Activated CD8-positive, alpha-beta T cell treated with anti-CD3 and anti-CD28 coated beads, Interleukin-2, amount 10 ng/mL, durations not matched to agents 7 days and 5 days (primary cell): Measurements from ENCODE around the gene KCNJ5. TPM values are rescaled to one million over a fixed set of nuclear protein-coding genes. Genes with fewer than 3 reads are reported as not detected.

Source experiments
- ATAC-seq: fragments of 150-1000 bp; cut with Tn5 transposase; one replicate; pipeline ENCODE4 v1.10.0; 2021; ENCODE audit warnings: moderate library complexity
- CTCF ChIA-PET: fragments of 350-600 bp; sonication (Branson Sonifier 250); formaldehyde crosslinking; loops from one replicate; lab custom pipeline; 2021; ENCODE audit warnings: antibody characterized with exemption; lab: Charles Lee
- POLR2A ChIA-PET: fragments of 350-600 bp; sonication (Branson Sonifier 250); formaldehyde crosslinking; loops from one replicate; lab custom pipeline; 2021; ENCODE audit warnings: antibody characterized with exemption; lab: Charles Lee
- DNase-seq: peaks from one replicate; pipeline ENCODE4 v3.0.0-alpha.2; 2020
- H3K27ac Mint-ChIP-seq: one replicate; pipeline ENCODE4 v1.8.0; 2021; ENCODE audit warnings: mild to moderate bottlenecking, mixed read lengths
- H3K27me3 Mint-ChIP-seq: one replicate; pipeline ENCODE4 v1.8.0; 2021; ENCODE audit warnings: low read depth, mixed read lengths
- H3K36me3 Mint-ChIP-seq: one replicate; pipeline ENCODE4 v1.8.0; 2021; ENCODE audit warnings: low read depth, mixed read lengths
- H3K4me1 Mint-ChIP-seq: one replicate; pipeline ENCODE4 v1.8.0; 2021; ENCODE audit warnings: low read depth, mixed read lengths
- H3K4me3 Mint-ChIP-seq: one replicate; pipeline ENCODE4 v1.8.0; 2021; ENCODE audit warnings: mild to moderate bottlenecking, mixed read lengths
- H3K9me3 Mint-ChIP-seq: one replicate; pipeline ENCODE4 v1.8.0; 2022; ENCODE audit warnings: mixed read lengths; ENCODE audit not compliant: insufficient read depth
- total RNA-seq, 2 experiments: library from RNA; stranded (reverse); gene quantifications; one replicate each; pipeline ENCODE4 v1.2.3, GENCODE V29; 2021

KCNJ5 gene
- total RNA-seq, 2 experiments from 2014 or later = not detected

GRCh38 chr11:128927683-128928336 is 36.7 kb downstream of the KCNJ5 start:
- ATAC-seq = no peak
- Mint-ChIP-seq H3K9me3 (no peaks in the 10 kb centered on the region), H3K27ac (no peak overlapping the region), H3K36me3 (no peaks in the 10 kb centered on the region), H3K4me3 (no peak overlapping the region), H3K27me3 (peaks cover 2% of the 10 kb centered on the region), H3K4me1 (peaks cover 8% of the 10 kb centered on the region)
- DNase-seq = no peak
- ChIA-PET CTCF (interaction anchor here (0.7 to 1.9 kb wide), 5 partner anchors 21 to 79 kb away, joined by 3 to 7 read pairs (median 4); no protein-coding TSS in a partner anchor), POLR2A (interaction anchor here (1.4 kb wide), 1 partner anchor 9 kb away, joined by 3 read pairs; no protein-coding TSS in a partner anchor)

GRCh38 chr11:128928400-128928799 is 37.2 kb downstream of the KCNJ5 start:
- peaks cover 2% of the 10 kb centered on the region for H3K27me3 Mint-ChIP-seq
- H3K9me3 Mint-ChIP-seq = no peaks in the 10 kb centered on the region
- peaks cover 8% of the 10 kb centered on the region for H3K4me1 Mint-ChIP-seq
- H3K36me3 Mint-ChIP-seq = no peaks in the 10 kb centered on the region
- peak overlapping the region; percentile 1 for H3K27ac Mint-ChIP-seq
- H3K4me3 Mint-ChIP-seq = no peak overlapping the region
- POLR2A ChIA-PET = interaction anchor here (1.4 kb wide), 1 partner anchor 10 kb away, joined by 3 read pairs; no protein-coding TSS in a partner anchor
- CTCF ChIA-PET = interaction anchor here (0.7 to 1.9 kb wide), 6 partner anchors 20 to 79 kb away, joined by 3 to 7 read pairs (median 4); no protein-coding TSS in a partner anchor
- DNase-seq (peak; percentile 39), ATAC-seq (peak; percentile 29)

- DNase-seq (no peak), ATAC-seq (no peak)
- Mint-ChIP-seq H3K4me1 (peaks cover 8% of the 10 kb centered on the region), H3K27me3 (peaks cover 2% of the 10 kb centered on the region), H3K9me3 (no peaks in the 10 kb centered on the region), H3K36me3 (no peaks in the 10 kb centered on the region), H3K27ac (no peak overlapping the region), H3K4me3 (no peak overlapping the region)
- ChIA-PET POLR2A (interaction anchor here (0.9 kb wide), 1 partner anchor 10 kb away, joined by 3 read pairs; no protein-coding TSS in a partner anchor), CTCF (interaction anchor here (0.7 to 1.9 kb wide), 4 partner anchors 19 to 44 kb away, joined by 3 to 7 read pairs (median 4); no protein-coding TSS in a partner anchor)
Measured at GRCh38 chr11:128929468-128929867, 38.3 kb downstream of the KCNJ5 start.

- H3K27ac Mint-ChIP-seq = no peak overlapping the region
- ChIA-PET POLR2A (interaction anchor here (0.9 kb wide), 1 partner anchor 11 kb away, joined by 3 read pairs; no protein-coding TSS in a partner anchor), CTCF (interaction anchor here (0.7 to 1.1 kb wide), 2 partner anchors 27 to 45 kb away, joined by 3 read pairs; no protein-coding TSS in a partner anchor)
- peaks cover 8% of the 10 kb centered on the region for H3K4me1 Mint-ChIP-seq
- DNase-seq = no peak
- H3K4me3 Mint-ChIP-seq = no peak overlapping the region
- peaks cover 2% of the 10 kb centered on the region for H3K27me3 Mint-ChIP-seq
- ATAC-seq = no peak
- H3K36me3 Mint-ChIP-seq = no peaks in the 10 kb centered on the region
- H3K9me3 Mint-ChIP-seq = no peaks in the 10 kb centered on the region
Measured at GRCh38 chr11:128929991-128930390, 38.8 kb downstream of the KCNJ5 start.

- ChIA-PET CTCF (no interaction called here), POLR2A (no interaction called here)
- Mint-ChIP-seq H3K4me3 (no peak overlapping the region), H3K27me3 (no peaks in the 10 kb centered on the region), H3K36me3 (no peaks in the 10 kb centered on the region), H3K4me1 (peaks cover 8% of the 10 kb centered on the region), H3K27ac (no peak overlapping the region), H3K9me3 (no peaks in the 10 kb centered on the region)
- no peak for ATAC-seq
- DNase-seq = no peak
Measured at GRCh38 chr11:128931066-128931465, 39.9 kb downstream of the KCNJ5 start.

- no peaks in the 10 kb centered on the region for H3K27me3 Mint-ChIP-seq
- peaks cover 8% of the 10 kb centered on the region for H3K4me1 Mint-ChIP-seq
Measured at GRCh38 chr11:128931668-128932067, 40.5 kb downstream of the KCNJ5 start.

GRCh38 chr11:128933481-128934178 is 42.5 kb downstream of the KCNJ5 start:
- ChIA-PET CTCF (no interaction called here), POLR2A (no interaction called here)
- H3K36me3 Mint-ChIP-seq = no peaks in the 10 kb centered on the region
- no peaks in the 10 kb centered on the region for H3K9me3 Mint-ChIP-seq
- H3K27me3 Mint-ChIP-seq = no peaks in the 10 kb centered on the region
- DNase-seq (no peak), ATAC-seq (no peak)
- H3K4me1 Mint-ChIP-seq = peaks cover under 1% of the 10 kb centered on the region
- no peak overlapping the region for H3K27ac Mint-ChIP-seq
- H3K4me3 Mint-ChIP-seq = no peak overlapping the region

More at GRCh38 chr11:128931668-128932067, 40.5 kb downstream of the KCNJ5 start:
- Mint-ChIP-seq H3K36me3 (no peaks in the 10 kb centered on the region), H3K9me3 (no peaks in the 10 kb centered on the region), H3K4me3 (no peak overlapping the region), H3K27ac (no peak overlapping the region)
- ATAC-seq (no peak), DNase-seq (no peak)
- ChIA-PET POLR2A (no interaction called here), CTCF (no interaction called here)

- H3K4me3 Mint-ChIP-seq = no peak overlapping the region
- no peak overlapping the region for H3K27ac Mint-ChIP-seq
- CTCF ChIA-PET = no interaction called here
- no peaks in the 10 kb centered on the region for H3K4me1 Mint-ChIP-seq
- DNase-seq (no peak), ATAC-seq (no peak)
- H3K36me3 Mint-ChIP-seq = no peaks in the 10 kb centered on the region
- H3K27me3 Mint-ChIP-seq = no peaks in the 10 kb centered on the region
- POLR2A ChIA-PET = interaction anchor here (0.7 kb wide), 1 partner anchor 9 kb away, joined by 3 read pairs; no protein-coding TSS in a partner anchor
- no peaks in the 10 kb centered on the region for H3K9me3 Mint-ChIP-seq
Measured at GRCh38 chr11:128934351-128934750, 43.2 kb downstream of the KCNJ5 start.

- POLR2A ChIA-PET = interaction anchor here (0.7 kb wide), 1 partner anchor 8 kb away, joined by 3 read pairs; no protein-coding TSS in a partner anchor
- Mint-ChIP-seq H3K36me3 (no peaks in the 10 kb centered on the region), H3K4me3 (no peak overlapping the region), H3K27ac (no peak overlapping the region), H3K9me3 (no peaks in the 10 kb centered on the region), H3K27me3 (no peaks in the 10 kb centered on the region), H3K4me1 (no peaks in the 10 kb centered on the region)
- ATAC-seq = no peak
- no peak for DNase-seq
- CTCF ChIA-PET = no interaction called here
Measured at GRCh38 chr11:128934926-128935325, 43.8 kb downstream of the KCNJ5 start.

GRCh38 chr11:128936606-128937251 is 45.6 kb downstream of the KCNJ5 start:
- H3K27ac Mint-ChIP-seq = no peak overlapping the region
- no peaks in the 10 kb centered on the region for H3K36me3 Mint-ChIP-seq
- ATAC-seq = no peak
- H3K4me1 Mint-ChIP-seq = no peaks in the 10 kb centered on the region
- no peak for DNase-seq
- ChIA-PET POLR2A (no interaction called here), CTCF (interaction anchor here (2.3 kb wide), 1 partner anchor 52 kb away, joined by 6 read pairs; no protein-coding TSS in a partner anchor)
- no peaks in the 10 kb centered on the region for H3K27me3 Mint-ChIP-seq
- no peak overlapping the region for H3K4me3 Mint-ChIP-seq
- H3K9me3 Mint-ChIP-seq = no peaks in the 10 kb centered on the region

GRCh38 chr11:128937480-128937879 is 46.3 kb downstream of the KCNJ5 start:
- Mint-ChIP-seq H3K9me3 (no peaks in the 10 kb centered on the region), H3K27ac (no peak overlapping the region), H3K36me3 (no peaks in the 10 kb centered on the region), H3K4me3 (no peak overlapping the region), H3K4me1 (no peaks in the 10 kb centered on the region), H3K27me3 (no peaks in the 10 kb centered on the region)
- ChIA-PET CTCF (interaction anchor here (1.2 to 2.3 kb wide), 2 partner anchors 24 to 53 kb away, joined by 3 to 6 read pairs; no protein-coding TSS in a partner anchor), POLR2A (no interaction called here)
- no peak for ATAC-seq
- DNase-seq = no peak
